Stimulated activated naive CD4-positive, alpha-beta T cell treated with Interleukin-2 at 50 U/mL for 16 hours (primary cell): Measurements from ENCODE around the gene TMEM238.

ENCODE experiments used
- DNase-seq: peaks from one replicate; lab custom pipeline; 2025; lab: John Stamatoyannopoulos, UW

The TMEM238 gene

DNA sequence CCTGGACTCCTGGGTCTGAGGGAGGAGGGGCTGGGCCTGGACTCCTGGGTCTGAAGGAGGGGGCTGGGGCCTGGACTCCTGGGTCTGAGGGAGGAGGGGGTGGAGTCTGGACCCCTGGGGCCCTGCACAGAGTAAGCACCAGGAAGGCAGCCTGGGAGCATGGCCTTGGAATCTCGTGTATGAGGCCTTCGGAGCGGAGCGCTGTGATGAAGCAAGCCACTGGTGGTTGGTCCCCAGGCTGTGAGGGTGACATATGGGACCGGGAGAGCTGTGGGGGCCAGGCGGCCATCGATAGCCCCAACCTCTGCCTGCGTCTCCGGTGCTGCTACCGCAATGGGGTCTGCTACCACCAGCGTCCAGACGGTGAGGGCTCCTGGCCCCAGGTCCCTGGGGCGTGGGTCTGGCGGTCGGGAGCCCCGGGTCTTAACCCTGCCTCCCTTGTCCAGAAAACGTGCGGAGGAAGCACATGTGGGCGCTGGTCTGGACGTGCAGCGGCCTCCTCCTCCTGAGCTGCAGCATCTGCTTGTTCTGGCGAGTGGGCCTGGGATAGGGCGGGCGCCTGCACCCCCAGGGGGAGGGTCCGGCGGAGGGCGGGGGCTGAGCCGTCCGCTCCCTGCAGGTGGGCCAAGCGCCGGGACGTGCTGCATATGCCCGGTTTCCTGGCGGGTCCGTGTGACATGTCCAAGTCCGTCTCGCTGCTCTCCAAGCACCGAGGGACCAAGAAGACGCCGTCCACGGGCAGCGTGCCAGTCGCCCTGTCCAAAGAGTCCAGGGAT lies 6.5 kb downstream of the TMEM238 start:
- no peak for DNase-seq

DNA sequence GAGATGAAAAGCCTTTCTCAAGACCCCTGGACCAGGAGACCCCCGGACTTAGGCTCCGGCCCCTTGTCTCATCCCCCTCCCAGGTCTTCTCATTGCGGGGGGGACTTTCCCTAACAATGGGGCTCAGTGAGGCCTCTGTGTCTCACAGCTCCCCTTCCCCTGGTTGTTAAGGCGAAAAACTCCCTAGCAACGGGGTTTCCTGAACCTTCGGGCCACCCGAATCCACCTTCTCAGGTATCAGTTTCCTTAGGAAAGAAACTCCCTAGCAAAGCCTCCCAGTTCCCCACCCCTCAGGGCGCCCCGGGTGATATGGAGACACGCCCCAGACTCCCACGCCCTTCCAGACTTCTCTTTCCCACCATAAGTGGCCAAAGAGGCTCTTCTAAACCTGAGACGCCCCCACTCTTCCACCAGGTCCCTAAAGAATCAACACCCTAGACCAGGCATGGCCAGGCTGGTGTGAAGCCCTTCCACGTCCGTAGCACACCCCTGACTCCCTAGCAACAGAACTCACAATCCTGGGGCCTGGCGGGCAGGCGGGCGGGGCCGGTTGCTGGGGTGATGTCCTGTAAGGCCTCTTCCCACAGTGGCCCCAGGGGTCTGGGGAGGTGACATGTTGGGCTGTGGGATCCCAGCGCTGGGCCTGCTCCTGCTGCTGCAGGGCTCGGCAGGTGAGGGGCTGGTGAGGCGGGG lies 7.7 kb downstream of the TMEM238 start, which contains the start of gene TMEM190:
TSS of gene TMEM190 (plus strand) at position 586 of the 693 bp plus-strand sequence. CDS start at position 614, 28 bp downstream.
- DNase-seq = no peak

GRCh38 chr19:55373993-55374757 lies 9.9 kb downstream of the TMEM238 start:
- DNase-seq = no peak

DNA sequence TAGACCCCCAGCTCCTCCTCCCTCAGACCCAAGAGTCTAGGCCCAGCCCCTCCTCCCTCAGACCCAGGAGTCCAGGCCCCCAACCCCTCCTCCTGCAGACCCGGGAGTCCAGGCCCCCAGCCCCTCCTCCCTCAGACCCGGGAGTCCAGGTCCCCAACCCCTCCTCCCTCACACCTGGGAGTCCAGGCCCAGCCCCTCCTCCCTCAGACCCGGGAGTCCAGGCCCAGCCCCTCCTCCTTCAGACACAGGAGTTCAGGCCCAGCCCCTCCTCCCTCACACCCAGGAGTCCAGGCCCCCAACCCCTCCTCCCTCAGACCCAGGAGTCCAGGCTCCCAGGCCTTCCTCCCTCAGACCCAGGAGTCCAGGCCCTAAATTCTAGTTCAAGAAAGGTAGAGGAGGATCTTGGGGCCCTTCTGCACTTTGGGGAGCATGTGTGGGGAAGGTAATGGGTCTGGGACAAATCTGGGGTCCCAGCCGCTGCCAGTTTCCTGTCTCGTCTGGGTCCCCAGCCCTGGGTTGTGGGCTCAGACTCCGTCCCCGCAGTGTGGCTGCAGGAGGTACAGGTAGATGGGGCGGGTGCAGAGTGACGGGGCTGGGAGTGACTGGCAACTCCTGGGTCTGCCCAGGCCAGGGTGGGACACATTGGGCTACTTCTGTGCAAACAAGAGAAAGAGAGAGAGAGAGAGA lies 10.6 kb downstream of the TMEM238 start:
- no peak for DNase-seq

DNA sequence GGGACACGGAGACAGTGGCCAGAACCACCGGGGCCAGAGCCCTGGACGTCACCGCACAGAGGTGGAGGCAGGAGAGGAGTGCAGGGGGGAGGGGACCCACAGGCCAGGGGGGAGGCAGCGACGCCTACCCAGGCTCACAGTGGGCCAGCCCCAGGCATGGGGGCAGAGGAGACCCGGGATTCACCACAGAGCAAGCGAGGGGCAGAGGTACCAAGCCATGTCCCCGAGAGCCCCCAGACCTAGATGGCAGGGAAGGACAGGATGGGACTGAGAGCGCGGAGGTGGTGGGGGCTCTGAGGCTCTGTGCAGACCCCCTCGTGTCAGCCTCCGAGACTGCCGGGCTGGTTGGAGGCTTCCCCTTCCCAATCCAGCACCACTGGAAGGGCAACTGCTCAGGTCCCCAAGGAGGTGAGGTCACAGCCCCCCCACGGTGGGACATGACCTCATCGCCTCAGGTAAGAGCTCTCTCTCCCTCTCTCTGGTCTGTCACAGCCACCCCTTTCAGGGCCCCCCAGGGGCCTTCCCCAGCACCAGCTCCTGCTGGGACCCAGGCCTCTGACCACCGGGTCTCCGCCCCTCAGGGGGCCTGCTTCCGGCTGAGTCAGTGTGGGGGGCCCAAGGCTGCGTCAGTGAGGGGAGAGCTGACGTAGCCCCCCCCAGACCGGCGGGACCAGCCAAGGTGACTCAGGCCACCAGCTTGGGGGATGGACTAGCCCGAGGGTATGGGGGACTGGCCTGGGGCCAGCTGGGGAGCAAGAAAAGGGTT lies 11.6 kb downstream of the TMEM238 start:
- no peak for DNase-seq

GRCh38 chr19:55370305-55370988 lies 13.6 kb downstream of the TMEM238 start, which contains the start of gene IL11:
IL11 (minus strand) TSS chr19:55370463; CDS start chr19:55370310, 153 bp downstream.
- DNase-seq = no peak

DNA sequence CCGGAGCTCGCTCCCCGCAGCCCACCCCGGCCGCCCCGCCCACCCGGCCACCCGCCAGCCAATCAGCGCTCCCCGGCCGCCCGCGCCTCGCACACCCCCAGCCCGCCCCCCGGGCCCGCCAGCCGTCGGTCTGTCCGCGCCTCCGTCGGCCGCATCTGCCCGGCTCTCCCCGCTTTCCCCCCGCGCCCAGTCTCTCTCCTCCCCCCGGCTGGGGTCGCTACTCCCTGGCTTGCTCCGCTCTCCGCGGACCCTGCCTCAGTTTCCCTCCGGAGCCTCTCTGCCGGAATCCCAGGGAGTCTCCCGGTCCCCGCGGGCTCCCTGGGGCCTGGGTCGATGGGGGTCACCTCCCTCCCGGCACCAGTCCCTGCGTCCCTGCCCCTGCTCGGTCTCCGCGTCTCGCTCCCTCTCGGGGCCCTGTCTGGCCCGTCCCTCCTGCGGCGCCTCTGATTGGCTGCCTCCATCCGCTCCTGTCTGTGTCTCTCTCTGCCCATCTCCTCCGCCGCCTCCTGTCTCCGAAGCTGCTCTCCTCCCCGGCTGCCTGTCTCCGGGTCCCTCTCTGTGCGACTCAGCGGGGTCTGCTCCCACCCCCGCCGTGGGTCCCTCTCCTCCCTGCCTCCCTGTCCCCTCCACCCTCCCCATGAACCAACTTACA lies 14.3 kb downstream of the TMEM238 start:
- DNase-seq = peak; percentile 22

GRCh38 chr19:55368701-55369563 lies 15.2 kb downstream of the TMEM238 start:
- DNase-seq = peak; percentile 10

- DNase-seq = no peak
Measured at GRCh38 chr19:55368106-55368505, 16.0 kb downstream of the TMEM238 start.

GRCh38 chr19:55366790-55367189 lies 17.3 kb downstream of the TMEM238 start:
- no peak for DNase-seq

DNA sequence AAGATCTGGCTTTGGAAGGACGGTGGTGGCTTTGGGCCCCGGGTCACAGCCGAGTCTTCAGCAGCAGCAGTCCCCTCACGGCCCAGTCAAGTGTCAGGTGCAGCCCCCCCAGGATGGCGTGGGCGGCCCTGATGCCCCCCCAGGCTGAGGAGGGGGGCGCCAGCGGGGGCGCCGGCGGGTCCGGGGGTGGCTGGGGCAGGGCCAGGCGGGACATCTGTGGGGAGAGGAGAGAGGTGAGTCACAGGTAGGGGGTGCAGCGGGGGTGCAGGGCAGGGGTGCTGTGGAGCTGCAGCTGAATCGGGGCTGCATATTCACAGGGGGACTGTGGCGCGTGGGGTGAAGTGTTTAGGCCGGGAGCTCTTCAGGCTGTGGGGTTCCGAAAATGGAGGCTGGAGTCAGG lies 18.1 kb downstream of the TMEM238 start:
- no peak for DNase-seq

GRCh38 chr19:55365245-55365644 lies 18.8 kb downstream of the TMEM238 start:
- no peak for DNase-seq

DNA sequence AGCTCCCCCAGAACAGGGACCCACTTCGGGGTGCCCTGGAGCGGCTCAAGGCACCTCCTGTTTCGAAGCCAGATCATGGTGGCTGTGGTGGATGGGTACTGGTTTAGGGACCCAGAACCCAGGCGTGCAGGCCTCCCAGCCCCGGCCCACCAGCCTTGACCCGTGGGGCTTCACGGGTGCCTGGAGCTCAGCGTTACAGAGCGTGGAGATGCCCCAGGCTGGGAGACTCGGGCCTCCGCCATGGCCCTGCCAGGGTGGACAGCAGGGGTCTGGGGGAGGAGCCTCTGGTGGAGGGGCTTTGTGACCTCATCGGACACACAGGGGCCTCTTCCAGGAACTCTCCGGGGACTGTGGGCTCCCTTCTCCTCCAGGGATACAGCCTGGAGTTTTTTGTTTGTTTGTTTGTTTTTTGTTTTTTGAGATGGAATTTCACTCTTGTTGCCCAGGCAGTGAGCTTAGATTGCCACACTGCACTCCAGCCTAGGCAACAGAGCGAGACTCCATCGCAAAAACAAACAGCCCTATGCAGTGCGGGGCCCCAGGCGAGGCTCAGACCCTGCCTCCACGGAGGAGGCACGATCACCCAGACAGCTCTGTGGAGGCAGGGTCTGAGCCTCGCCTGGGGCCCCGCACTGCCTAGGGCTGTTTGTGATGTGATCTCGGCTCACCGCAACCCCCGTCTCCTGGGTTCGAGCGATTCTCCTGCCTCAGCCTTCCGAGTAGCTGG lies 20.9 kb downstream of the TMEM238 start, which contains the start of gene GARIN5B:
TSS of gene GARIN5B (minus strand) at position 271 of the 727 bp plus-strand sequence. CDS start at position 77, 194 bp downstream.
- DNase-seq = no peak

DNA sequence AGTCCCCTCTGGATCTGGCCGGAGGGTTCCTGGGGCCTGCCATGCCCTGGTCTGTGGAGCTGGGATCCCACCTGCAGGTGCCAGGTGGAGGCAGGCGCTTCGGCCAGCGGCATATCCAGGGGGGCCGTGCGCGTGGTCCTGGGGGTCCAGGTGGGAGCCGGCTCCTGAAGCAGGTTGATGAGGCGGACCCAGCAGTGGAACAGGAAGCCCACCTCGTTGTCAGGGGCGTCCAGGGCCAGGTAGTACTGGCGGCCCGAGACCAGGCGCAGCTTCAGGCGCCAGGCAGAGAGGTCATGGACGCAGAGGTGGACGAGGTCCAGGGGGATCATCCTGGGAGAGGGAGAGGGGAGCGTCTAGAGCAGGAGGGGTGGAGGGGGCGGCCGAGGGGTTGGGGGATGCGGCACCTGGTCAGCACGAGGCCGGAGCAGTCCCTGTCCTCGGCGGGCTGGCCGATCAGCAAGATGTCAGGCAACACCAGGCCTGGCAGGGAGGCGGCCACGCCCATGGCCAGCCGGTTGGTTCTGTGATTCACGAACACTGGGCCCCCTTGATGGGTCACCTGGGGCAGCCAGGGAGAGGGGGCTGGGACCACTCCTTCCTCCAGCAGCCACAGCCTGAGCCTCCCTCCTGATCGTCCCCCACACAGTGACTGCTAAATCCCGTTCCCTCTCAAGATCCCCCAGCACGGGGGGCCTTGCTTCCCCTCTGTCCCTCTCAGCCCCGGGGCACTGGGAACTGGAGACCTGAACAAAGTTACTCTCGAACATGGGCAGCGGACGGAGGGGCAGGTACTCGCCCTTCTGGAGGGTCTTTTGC lies 21.7 kb downstream of the TMEM238 start:
- DNase-seq = no peak

- DNase-seq = no peak
Measured at GRCh38 chr19:55360902-55361301, 23.2 kb downstream of the TMEM238 start.

DNA sequence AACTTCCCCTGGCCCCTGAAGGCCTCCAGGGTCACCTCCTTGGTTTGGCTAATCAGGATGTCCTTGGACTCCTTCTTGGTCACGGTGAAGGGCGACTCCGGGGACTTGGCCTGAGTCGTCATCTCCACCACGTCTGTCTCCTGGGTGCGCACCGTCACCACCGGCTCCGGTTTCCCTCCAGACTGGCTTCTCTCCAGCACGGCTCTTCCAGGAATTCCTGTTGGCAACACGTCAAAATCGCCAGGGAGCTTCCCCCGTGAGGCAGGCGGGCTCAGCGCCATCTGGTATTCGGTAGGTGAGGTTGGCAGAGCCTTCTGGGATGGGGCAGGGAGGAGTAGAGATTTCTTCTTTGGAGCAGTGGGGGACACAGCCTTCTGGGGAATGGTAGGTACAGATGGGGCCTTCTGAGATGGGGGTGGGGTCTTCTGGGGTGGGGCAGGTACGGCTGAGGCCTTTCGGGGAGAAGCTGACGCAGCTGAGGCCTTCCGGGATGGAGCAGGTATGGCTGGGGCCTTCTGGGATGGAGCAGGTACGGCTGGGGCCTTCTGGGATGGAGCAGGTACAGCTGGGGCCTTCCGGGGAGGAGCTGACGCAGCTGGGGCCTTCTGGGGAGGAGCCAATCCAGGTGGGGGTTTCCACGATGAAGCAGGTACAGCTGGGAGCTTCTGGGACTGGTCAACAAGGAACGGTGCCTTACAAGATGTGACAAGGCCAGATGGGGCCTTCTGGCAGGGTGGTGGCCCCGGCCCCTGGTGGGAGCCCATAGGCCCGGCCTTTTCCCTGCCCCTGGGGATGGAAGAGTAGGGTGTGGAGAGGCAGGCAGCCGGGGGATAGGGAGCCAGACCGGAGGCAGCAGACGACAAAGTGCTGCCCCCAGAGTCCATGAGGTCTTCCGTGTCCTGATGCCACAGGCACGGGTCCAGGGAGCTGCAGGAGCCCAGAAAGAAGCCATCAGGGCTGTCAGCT lies 24.9 kb downstream of the TMEM238 start:
- no peak for DNase-seq
